SK-N-SH treated with all-trans-retinoic acid at 6 μM for 48 hours (cell line): ENCODE measurements around the gene FGGY.

Source experiments
- ATAC-seq: fragments of 200-7000 bp; cut with Tn5 transposase; 3 replicates; pipeline ENCODE4 v1.9.1; 2020; ENCODE audit warnings: mild to moderate bottlenecking, moderate library complexity
- ARNTL ChIP-seq: fragments of 450-650 bp; formaldehyde crosslinking; IDR thresholded peaks from 2 replicates; pipeline ENCODE4 v1.5.0; 2020; ENCODE audit warnings: low read depth, mild to moderate bottlenecking, moderate library complexity, borderline replicate concordance
- BACH2 ChIP-seq: fragments of 250-450 bp; sonication (Bioruptor Pico); IDR thresholded peaks from 2 replicates; pipeline ENCODE4 v1.9.0; 2021; ENCODE audit warnings: mild to moderate bottlenecking, borderline replicate concordance
- CSRNP3 ChIP-seq: fragments of 250-450 bp; sonication (Bioruptor Pico); IDR thresholded peaks from 2 replicates; pipeline ENCODE4 v1.5.1; 2021; ENCODE audit warnings: mild to moderate bottlenecking, moderate library complexity
- ESRRG ChIP-seq: fragments of 250-450 bp; sonication (Bioruptor Pico); IDR thresholded peaks from 2 replicates; pipeline ENCODE4 v1.6.1; 2021; ENCODE audit warnings: mild to moderate bottlenecking
- GLIS3 ChIP-seq: fragments of 250-450 bp; sonication (Bioruptor Pico); IDR thresholded peaks from 2 replicates; pipeline ENCODE4 v1.5.0; 2020; ENCODE audit warnings: mild to moderate bottlenecking, moderate library complexity
- ISL1 ChIP-seq: fragments of 250-450 bp; sonication (Bioruptor Pico); IDR thresholded peaks from 2 replicates; pipeline ENCODE4 v2.1.2; 2022; ENCODE audit warnings: mild to moderate bottlenecking, moderate library complexity
- OSR1 ChIP-seq: fragments of 250-450 bp; sonication (Bioruptor Pico); IDR thresholded peaks from 2 replicates; pipeline ENCODE4 v1.8.0; 2022; ENCODE audit warnings: moderate library complexity, mild to moderate bottlenecking, inconsistent platforms
- PPARA ChIP-seq: fragments of 250-450 bp; sonication (Bioruptor Pico); IDR thresholded peaks from 2 replicates; pipeline ENCODE4 v1.5.0; 2020; ENCODE audit warnings: mild to moderate bottlenecking, borderline replicate concordance
- RARB ChIP-seq: fragments of 250-450 bp; sonication (Bioruptor Pico); IDR thresholded peaks from 2 replicates; pipeline ENCODE4 v1.8.0; 2021; ENCODE audit warnings: mild to moderate bottlenecking, moderate library complexity
- SNAI2 ChIP-seq: fragments of 250-450 bp; sonication (Bioruptor Pico); IDR thresholded peaks from 2 replicates; pipeline ENCODE4 v1.5.0; 2020; ENCODE audit warnings: mild to moderate bottlenecking, moderate library complexity
- TCF4 ChIP-seq: fragments of 250-450 bp; sonication (Bioruptor Pico); IDR thresholded peaks from 2 replicates; pipeline ENCODE4 v1.8.0; 2021; ENCODE audit warnings: mild to moderate bottlenecking, moderate library complexity, borderline replicate concordance
- TOX ChIP-seq: fragments of 250-450 bp; sonication (Bioruptor Pico); IDR thresholded peaks from 2 replicates; pipeline ENCODE4 v1.8.0; 2021; ENCODE audit warnings: mild to moderate bottlenecking, moderate library complexity, borderline replicate concordance
- ZC3H10 ChIP-seq: fragments of 250-450 bp; sonication (Bioruptor Pico); IDR thresholded peaks from 2 replicates; pipeline ENCODE4 v1.5.1; 2021; ENCODE audit warnings: mild to moderate bottlenecking, moderate library complexity
- ZFP3 ChIP-seq: fragments of 250-450 bp; sonication (Bioruptor Pico); IDR thresholded peaks from 2 replicates; pipeline ENCODE4 v1.5.0; 2020; ENCODE audit warnings: mild to moderate bottlenecking, moderate library complexity
- ZFP30 ChIP-seq: fragments of 450-650 bp; formaldehyde crosslinking; IDR thresholded peaks from 2 replicates; pipeline ENCODE4 v1.5.0; 2022; ENCODE audit warnings: mild to moderate bottlenecking, moderate library complexity
- ZNF565 ChIP-seq: fragments of 450-650 bp; formaldehyde crosslinking; conservative IDR thresholded peaks from 2 replicates; pipeline ENCODE4 v1.5.0; 2020; ENCODE audit warnings: low read depth, mild to moderate bottlenecking, moderate library complexity
- ZNF70 ChIP-seq: fragments of 450-650 bp; formaldehyde crosslinking; IDR thresholded peaks from 2 replicates; pipeline ENCODE4 v1.5.0; 2020; ENCODE audit warnings: mild to moderate bottlenecking, moderate library complexity
- TF ChIP-seq, protein P1 (sequence below): fragments of 250-450 bp; sonication (Bioruptor Pico); IDR thresholded peaks from 2 replicates; pipeline ENCODE4 v1.5.1; 2020; ENCODE audit warnings: low read depth, mild to moderate bottlenecking, moderate library complexity
- TF ChIP-seq, protein P2 (sequence below): fragments of 250-450 bp; sonication (Bioruptor Pico); IDR thresholded peaks from 2 replicates; pipeline ENCODE4 v1.8.0; 2020; ENCODE audit warnings: mild to moderate bottlenecking, moderate library complexity, borderline replicate concordance
- TF ChIP-seq, protein P3 (sequence below): fragments of 250-450 bp; sonication (Bioruptor Pico); IDR thresholded peaks from 2 replicates; pipeline ENCODE4 v1.5.0; 2020; ENCODE audit warnings: mild to moderate bottlenecking, moderate library complexity
- TF ChIP-seq, protein P4 (sequence below): fragments of 250-450 bp; sonication (Bioruptor Pico); IDR thresholded peaks from 2 replicates; pipeline ENCODE4 v1.8.0; 2021; ENCODE audit warnings: low read depth, mild to moderate bottlenecking, moderate library complexity, borderline replicate concordance

The FGGY gene

DNA sequence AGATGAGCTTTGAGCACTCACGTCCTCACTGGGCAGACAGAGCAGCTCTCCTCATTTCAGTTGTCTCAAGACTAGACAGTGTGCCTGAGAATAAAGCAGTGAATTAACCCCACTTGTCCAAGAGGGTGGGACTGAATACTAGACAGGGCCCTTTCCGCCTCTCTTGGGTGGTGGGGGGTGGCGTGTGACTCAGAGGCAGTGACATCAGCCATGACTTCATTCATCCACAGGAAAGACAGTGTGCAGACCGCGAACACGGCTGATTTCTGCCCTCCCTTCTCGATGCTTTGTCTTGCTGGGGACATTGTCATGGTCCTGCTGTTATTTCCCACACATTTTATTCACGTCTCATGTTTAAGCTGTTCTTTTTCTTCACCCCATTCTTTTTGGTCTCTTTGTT, 64.9 kb downstream of the FGGY start:
- TF ChIP-seq SNAI2 (CRISPR knock-in tag) (no peak), OSR1 (CRISPR knock-in tag) (no peak), ZNF70 (CRISPR knock-in tag) (no peak), CSRNP3 (CRISPR knock-in tag) (no peak), ZC3H10 (CRISPR knock-in tag) (no peak), ARNTL (CRISPR knock-in tag) (no peak), ZNF565 (CRISPR knock-in tag) (no peak)
- TF ChIP-seq, protein P1, sequence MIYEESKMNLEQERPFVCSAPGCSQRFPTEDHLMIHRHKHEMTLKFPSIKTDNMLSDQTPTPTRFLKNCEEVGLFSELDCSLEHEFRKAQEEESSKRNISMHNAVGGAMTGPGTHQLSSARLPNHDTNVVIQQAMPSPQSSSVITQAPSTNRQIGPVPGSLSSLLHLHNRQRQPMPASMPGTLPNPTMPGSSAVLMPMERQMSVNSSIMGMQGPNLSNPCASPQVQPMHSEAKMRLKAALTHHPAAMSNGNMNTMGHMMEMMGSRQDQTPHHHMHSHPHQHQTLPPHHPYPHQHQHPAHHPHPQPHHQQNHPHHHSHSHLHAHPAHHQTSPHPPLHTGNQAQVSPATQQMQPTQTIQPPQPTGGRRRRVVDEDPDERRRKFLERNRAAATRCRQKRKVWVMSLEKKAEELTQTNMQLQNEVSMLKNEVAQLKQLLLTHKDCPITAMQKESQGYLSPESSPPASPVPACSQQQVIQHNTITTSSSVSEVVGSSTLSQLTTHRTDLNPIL (CRISPR knock-in tag) = no peak
- TF ChIP-seq, protein P2, sequence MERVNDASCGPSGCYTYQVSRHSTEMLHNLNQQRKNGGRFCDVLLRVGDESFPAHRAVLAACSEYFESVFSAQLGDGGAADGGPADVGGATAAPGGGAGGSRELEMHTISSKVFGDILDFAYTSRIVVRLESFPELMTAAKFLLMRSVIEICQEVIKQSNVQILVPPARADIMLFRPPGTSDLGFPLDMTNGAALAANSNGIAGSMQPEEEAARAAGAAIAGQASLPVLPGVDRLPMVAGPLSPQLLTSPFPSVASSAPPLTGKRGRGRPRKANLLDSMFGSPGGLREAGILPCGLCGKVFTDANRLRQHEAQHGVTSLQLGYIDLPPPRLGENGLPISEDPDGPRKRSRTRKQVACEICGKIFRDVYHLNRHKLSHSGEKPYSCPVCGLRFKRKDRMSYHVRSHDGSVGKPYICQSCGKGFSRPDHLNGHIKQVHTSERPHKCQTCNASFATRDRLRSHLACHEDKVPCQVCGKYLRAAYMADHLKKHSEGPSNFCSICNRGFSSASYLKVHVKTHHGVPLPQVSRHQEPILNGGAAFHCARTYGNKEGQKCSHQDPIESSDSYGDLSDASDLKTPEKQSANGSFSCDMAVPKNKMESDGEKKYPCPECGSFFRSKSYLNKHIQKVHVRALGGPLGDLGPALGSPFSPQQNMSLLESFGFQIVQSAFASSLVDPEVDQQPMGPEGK (CRISPR knock-in tag) = no peak
- TF ChIP-seq, protein P3, sequence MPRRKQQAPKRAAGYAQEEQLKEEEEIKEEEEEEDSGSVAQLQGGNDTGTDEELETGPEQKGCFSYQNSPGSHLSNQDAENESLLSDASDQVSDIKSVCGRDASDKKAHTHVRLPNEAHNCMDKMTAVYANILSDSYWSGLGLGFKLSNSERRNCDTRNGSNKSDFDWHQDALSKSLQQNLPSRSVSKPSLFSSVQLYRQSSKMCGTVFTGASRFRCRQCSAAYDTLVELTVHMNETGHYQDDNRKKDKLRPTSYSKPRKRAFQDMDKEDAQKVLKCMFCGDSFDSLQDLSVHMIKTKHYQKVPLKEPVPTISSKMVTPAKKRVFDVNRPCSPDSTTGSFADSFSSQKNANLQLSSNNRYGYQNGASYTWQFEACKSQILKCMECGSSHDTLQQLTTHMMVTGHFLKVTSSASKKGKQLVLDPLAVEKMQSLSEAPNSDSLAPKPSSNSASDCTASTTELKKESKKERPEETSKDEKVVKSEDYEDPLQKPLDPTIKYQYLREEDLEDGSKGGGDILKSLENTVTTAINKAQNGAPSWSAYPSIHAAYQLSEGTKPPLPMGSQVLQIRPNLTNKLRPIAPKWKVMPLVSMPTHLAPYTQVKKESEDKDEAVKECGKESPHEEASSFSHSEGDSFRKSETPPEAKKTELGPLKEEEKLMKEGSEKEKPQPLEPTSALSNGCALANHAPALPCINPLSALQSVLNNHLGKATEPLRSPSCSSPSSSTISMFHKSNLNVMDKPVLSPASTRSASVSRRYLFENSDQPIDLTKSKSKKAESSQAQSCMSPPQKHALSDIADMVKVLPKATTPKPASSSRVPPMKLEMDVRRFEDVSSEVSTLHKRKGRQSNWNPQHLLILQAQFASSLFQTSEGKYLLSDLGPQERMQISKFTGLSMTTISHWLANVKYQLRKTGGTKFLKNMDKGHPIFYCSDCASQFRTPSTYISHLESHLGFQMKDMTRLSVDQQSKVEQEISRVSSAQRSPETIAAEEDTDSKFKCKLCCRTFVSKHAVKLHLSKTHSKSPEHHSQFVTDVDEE (CRISPR knock-in tag) = no peak
- ATAC-seq = no peak

DNA sequence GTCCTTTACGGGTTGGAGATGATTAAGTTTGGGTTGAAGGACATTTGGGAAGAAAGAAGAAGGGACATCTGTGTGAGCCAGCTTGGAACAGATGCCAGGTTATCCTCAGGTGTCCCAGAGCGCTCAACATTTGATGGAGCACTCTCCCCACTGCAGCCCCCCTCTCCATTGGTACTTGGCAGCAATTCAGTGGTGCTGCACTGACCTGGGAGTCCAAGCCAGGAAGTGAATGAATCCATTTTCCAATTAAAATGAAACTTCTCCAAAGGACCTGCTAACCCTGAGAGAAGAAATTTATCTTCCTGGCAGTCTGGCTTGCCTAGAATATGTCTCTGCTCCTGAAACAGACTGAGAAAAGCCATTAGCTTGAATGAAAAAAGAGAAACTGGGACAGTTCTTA, 67.1 kb downstream of the FGGY start:
- TF ChIP-seq, protein P2 (CRISPR knock-in tag) = no peak
- TF ChIP-seq CSRNP3 (CRISPR knock-in tag) = no peak
- TF ChIP-seq, protein P3 (CRISPR knock-in tag) = no peak
- TF ChIP-seq ARNTL (CRISPR knock-in tag) = no peak
- no peak for TF ChIP-seq ZFP3 (CRISPR knock-in tag)
- no peak for TF ChIP-seq SNAI2 (CRISPR knock-in tag)
- no peak for TF ChIP-seq ZNF565 (CRISPR knock-in tag)
- no peak for TF ChIP-seq GLIS3 (CRISPR knock-in tag)
- TF ChIP-seq RARB (CRISPR knock-in tag) = no peak
- TF ChIP-seq BACH2 (CRISPR knock-in tag) = no peak
- TF ChIP-seq OSR1 (CRISPR knock-in tag) = no peak
- TF ChIP-seq ISL1 (CRISPR knock-in tag) = no peak
- TF ChIP-seq, protein P4, sequence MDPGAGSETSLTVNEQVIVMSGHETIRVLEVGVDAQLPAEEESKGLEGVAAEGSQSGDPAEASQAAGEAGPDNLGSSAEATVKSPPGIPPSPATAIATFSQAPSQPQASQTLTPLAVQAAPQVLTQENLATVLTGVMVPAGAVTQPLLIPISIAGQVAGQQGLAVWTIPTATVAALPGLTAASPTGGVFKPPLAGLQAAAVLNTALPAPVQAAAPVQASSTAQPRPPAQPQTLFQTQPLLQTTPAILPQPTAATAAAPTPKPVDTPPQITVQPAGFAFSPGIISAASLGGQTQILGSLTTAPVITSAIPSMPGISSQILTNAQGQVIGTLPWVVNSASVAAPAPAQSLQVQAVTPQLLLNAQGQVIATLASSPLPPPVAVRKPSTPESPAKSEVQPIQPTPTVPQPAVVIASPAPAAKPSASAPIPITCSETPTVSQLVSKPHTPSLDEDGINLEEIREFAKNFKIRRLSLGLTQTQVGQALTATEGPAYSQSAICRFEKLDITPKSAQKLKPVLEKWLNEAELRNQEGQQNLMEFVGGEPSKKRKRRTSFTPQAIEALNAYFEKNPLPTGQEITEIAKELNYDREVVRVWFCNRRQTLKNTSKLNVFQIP (CRISPR knock-in tag) = no peak
- TF ChIP-seq ESRRG = no peak
- no peak for TF ChIP-seq TOX (CRISPR knock-in tag)
- no peak for TF ChIP-seq ZFP30 (CRISPR knock-in tag)
- TF ChIP-seq TCF4 (CRISPR knock-in tag) = no peak
- TF ChIP-seq PPARA (CRISPR knock-in tag) = no peak
- no peak for TF ChIP-seq ZC3H10 (CRISPR knock-in tag)
- no peak for TF ChIP-seq ZNF70 (CRISPR knock-in tag)
- ATAC-seq = no peak
